PFSK-1 (cell line): ENCODE data around the gene ARG2. TPM values are rescaled to one million over a fixed set of nuclear protein-coding genes. Genes with fewer than 3 reads are reported as not detected.

Experiments used
- FOXP2 ChIP-seq: optimal IDR thresholded peaks from 2 replicates; pipeline ENCODE3; 2011; ENCODE audit warnings: borderline replicate concordance, control low read depth, inconsistent platforms; ENCODE audit not compliant: insufficient read depth; ENCODE audit errors: extremely low read length, extremely low read depth
- POLR2AphosphoS5 ChIP-seq: IDR thresholded peaks from 2 replicates; pipeline ENCODE4 v1.6.1; 2012; ENCODE audit warnings: low read depth, mild to moderate bottlenecking, control low read depth, low read length, moderate library complexity
- REST ChIP-seq, 2 experiments: IDR thresholded peaks; 2 replicates each; pipeline versions ENCODE4 v1.6.1 to v1.8.0; 2011 to 2012; ENCODE audit warnings: low read depth in 2 of 2, low read length in 2 of 2, control low read depth in 1 of 2, inconsistent platforms in 1 of 2, mild to moderate bottlenecking in 1 of 2, moderate library complexity in 1 of 2; ENCODE audit not compliant: insufficient read depth in 1 of 2
- SIN3A ChIP-seq: IDR thresholded peaks from 2 replicates; pipeline ENCODE4 v1.6.1; 2012; ENCODE audit warnings: mild to moderate bottlenecking, low read length, moderate library complexity, borderline replicate concordance; ENCODE audit not compliant: insufficient read depth
- TAF1 ChIP-seq: IDR thresholded peaks from 2 replicates; pipeline ENCODE4 v1.6.1; 2012; ENCODE audit warnings: low read length, control low read depth, borderline replicate concordance; ENCODE audit not compliant: insufficient read depth
- polyA plus RNA-seq: library from polyadenylated mRNA; unstranded; fragments of >200 nt; gene quantifications from one replicate; pipeline ENCODE4 v1.2.1, GENCODE V29; 2012; ENCODE audit warnings: low read depth, missing spikeins; ENCODE audit not compliant: insufficient read length

ARG2 gene
- 27.9 TPM for polyA plus RNA-seq

- no peak; the same call in 1 of the 2 replicates for TF ChIP-seq SIN3A
- TF ChIP-seq FOXP2, result peak; percentile 79
Observed at GRCh38 chr14:67619446-67620216, at the start of gene ARG2. Gene ARG2 (plus strand): TSS chr14:67619920. CDS start chr14:67619978, 58 bp downstream.

GRCh38 chr14:67570453-67570852 is 49.3 kb upstream of the ARG2 start:
- TF ChIP-seq TAF1, result no peak
- no peak for TF ChIP-seq SIN3A
- no peak for TF ChIP-seq POLR2AphosphoS5
- TF ChIP-seq REST (IDR thresholded peaks at IDR 0.05; ENCODE audit: insufficient read depth in 1 of 2, low read depth in 2 of 2, low read length in 2 of 2), result no peak
- TF ChIP-seq FOXP2, result no peak

- TF ChIP-seq TAF1 (no peak), POLR2AphosphoS5 (no peak), FOXP2 (no peak), REST (IDR thresholded peaks at IDR 0.05; ENCODE audit: insufficient read depth in 1 of 2, low read depth in 2 of 2, low read length in 2 of 2) (no peak), SIN3A (no peak)
Observed at GRCh38 chr14:67571275-67571990, 48.3 kb upstream of the ARG2 start.

GRCh38 chr14:67571991-67572323 is 47.8 kb upstream of the ARG2 start:
- no peak for TF ChIP-seq TAF1
- no peak for TF ChIP-seq POLR2AphosphoS5

- TF ChIP-seq TAF1, result no peak
- no peak for TF ChIP-seq POLR2AphosphoS5
- no peak for TF ChIP-seq SIN3A
- TF ChIP-seq FOXP2, result no peak
- TF ChIP-seq REST (IDR thresholded peaks at IDR 0.05; ENCODE audit: insufficient read depth in 1 of 2, low read depth in 2 of 2, low read length in 2 of 2), result no peak
Observed at GRCh38 chr14:67572608-67573007, 47.1 kb upstream of the ARG2 start.

- TF ChIP-seq POLR2AphosphoS5, result no peak
- no peak for TF ChIP-seq REST (IDR thresholded peaks at IDR 0.05; ENCODE audit: insufficient read depth in 1 of 2, low read depth in 2 of 2, low read length in 2 of 2)
- no peak for TF ChIP-seq FOXP2
- TF ChIP-seq TAF1, result no peak
- no peak for TF ChIP-seq SIN3A
Observed at GRCh38 chr14:67573228-67574010, 46.3 kb upstream of the ARG2 start.
